Measurements from ENCODE around the gene LRRC1.

GRCh38 chr6:53929041-53929820, 134.4 kb downstream of the LRRC1 start:
- TF ChIP-seq ZBTB33 (IDR thresholded peaks at IDR 0.05) (no peak), JUNB (IDR thresholded peaks at IDR 0.05) (no peak), SIN3A (IDR thresholded peaks at IDR 0.05; ENCODE audit: low read depth, low read length) (no peak), TAF1 (IDR thresholded peaks at IDR 0.05; ENCODE audit: borderline replicate concordance, low read depth, low read length) (no peak), MAX (IDR thresholded peaks at IDR 0.05; ENCODE audit: low read depth, low read length) (no peak), CTCF (IDR thresholded peaks at IDR 0.05 in 2 of 3, conservative IDR thresholded peaks at IDR 0.05 in 1 of 3; ENCODE audit: control insufficient read depth in 2 of 3, extremely low read depth in 1 of 3, insufficient read depth in 1 of 3, low read depth in 3 of 3, low read length in 3 of 3) (no peak), RBBP5 (conservative IDR thresholded peaks at IDR 0.05) (no peak), NR2C2 (IDR thresholded peaks at IDR 0.05; ENCODE audit: borderline replicate concordance, control insufficient read depth, insufficient read length, low read depth) (no peak)

Data from GM12878 (cell line).